Subcutaneous abdominal adipose tissue (tissue), 5 donors: Measurements from ENCODE around the gene SCUBE1.

ENCODE experiments used
- H3K27ac ChIP-seq: one replicate; pipeline ENCODE4 v1.7.0; 2013; ENCODE audit warnings: low read depth, mild to moderate bottlenecking, inconsistent platforms, low read length, moderate library complexity
- H3K27me3 ChIP-seq, 5 donors: one replicate each; pipeline ENCODE4 v1.7.0; 2013; ENCODE audit warnings: low read length in 5 of 5, inconsistent platforms in 1 of 5; ENCODE audit not compliant: control insufficient read depth in 5 of 5, insufficient read depth in 4 of 5
- H3K36me3 ChIP-seq, 5 donors: one replicate each; pipeline ENCODE4 v1.7.0; 2013; ENCODE audit warnings: low read length in 5 of 5; ENCODE audit not compliant: control insufficient read depth in 5 of 5, insufficient read depth in 5 of 5
- H3K4me1 ChIP-seq, 5 donors: one replicate each; pipeline ENCODE4 v1.7.0; 2013; ENCODE audit warnings: low read length in 5 of 5, mild to moderate bottlenecking in 3 of 5, moderate library complexity in 1 of 5; ENCODE audit not compliant: control insufficient read depth in 5 of 5, insufficient read depth in 5 of 5
- H3K4me3 ChIP-seq, 5 donors: one replicate each; pipeline ENCODE4 v1.7.0; 2013; ENCODE audit warnings: low read length in 5 of 5, low read depth in 1 of 5
- H3K9ac ChIP-seq, 5 donors: one replicate each; pipeline ENCODE4 v1.7.0; 2013; ENCODE audit warnings: low read length in 5 of 5, mild to moderate bottlenecking in 4 of 5, moderate library complexity in 3 of 5
- H3K9me3 ChIP-seq, 5 donors: one replicate each; pipeline ENCODE4 v1.7.0; 2013; ENCODE audit warnings: low read length in 5 of 5; ENCODE audit not compliant: control insufficient read depth in 5 of 5
- donor health status: healthy.
- donor health status: healthy.
- donor health status: healthy.
- donor health status: healthy.
- donor health status: healthy.

The SCUBE1 gene

DNA sequence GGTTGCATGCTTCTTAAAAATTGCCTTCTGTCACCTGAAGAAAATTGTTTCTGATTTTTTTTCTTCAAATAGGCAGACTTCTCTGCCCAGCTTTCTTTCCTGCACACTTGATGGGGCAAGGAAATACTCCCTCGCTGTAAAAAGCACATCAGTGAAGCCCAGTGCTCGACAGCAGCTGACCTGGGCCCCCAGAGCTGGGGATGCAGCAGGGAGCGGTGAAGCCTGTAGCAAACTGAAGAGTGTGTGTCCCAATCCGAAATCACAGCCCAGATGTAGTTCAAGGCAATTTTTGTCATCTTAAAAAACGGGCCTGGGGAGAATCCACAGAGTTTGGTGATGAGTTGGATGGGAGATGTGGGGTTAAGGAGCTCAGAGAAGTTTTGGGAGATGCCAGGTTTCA, 41.7 kb upstream of the SCUBE1 start:
- Histone ChIP-seq H3K4me3 (no peak overlapping the region), H3K9ac (no peak overlapping the region), H3K9me3 (no peaks in the 10 kb centered on the region), H3K36me3 (no peaks in the 10 kb centered on the region), H3K4me1 (peaks cover 0 to 5% (median 3%) of the 10 kb centered on the region in 5 donors), H3K27ac (no peak overlapping the region), H3K27me3 (peaks cover 15 to 28% (median 24%) of the 10 kb centered on the region in 5 donors)

DNA sequence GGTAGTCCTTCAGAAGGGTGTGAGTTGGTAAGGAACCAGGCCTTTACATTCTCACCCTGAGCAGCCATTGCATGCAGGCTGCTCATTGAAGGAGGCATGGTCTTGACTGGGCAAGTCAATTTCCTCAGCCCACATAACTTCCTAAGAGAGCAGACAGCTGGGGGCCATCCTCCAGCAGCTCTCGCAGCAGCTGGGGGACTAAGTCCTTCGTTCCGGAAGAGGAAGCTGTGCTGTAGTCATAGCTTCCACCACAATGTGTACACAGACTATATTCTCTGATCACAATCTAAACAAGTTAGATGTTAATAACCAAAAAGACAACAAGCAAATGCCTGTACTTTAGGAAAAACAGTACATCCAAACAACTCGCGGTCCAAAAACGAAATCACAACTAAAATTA, 38.5 kb upstream of the SCUBE1 start:
- Histone ChIP-seq H3K9me3 (no peaks in the 10 kb centered on the region), H3K27me3 (peaks cover 2 to 18% (median 10%) of the 10 kb centered on the region in 5 donors), H3K27ac (no peak overlapping the region), H3K4me1 (peaks cover 0 to 21% (median 14%) of the 10 kb centered on the region in 5 donors), H3K36me3 (no peaks in the 10 kb centered on the region), H3K4me3 (no peak overlapping the region), H3K9ac (no peak overlapping the region)

DNA sequence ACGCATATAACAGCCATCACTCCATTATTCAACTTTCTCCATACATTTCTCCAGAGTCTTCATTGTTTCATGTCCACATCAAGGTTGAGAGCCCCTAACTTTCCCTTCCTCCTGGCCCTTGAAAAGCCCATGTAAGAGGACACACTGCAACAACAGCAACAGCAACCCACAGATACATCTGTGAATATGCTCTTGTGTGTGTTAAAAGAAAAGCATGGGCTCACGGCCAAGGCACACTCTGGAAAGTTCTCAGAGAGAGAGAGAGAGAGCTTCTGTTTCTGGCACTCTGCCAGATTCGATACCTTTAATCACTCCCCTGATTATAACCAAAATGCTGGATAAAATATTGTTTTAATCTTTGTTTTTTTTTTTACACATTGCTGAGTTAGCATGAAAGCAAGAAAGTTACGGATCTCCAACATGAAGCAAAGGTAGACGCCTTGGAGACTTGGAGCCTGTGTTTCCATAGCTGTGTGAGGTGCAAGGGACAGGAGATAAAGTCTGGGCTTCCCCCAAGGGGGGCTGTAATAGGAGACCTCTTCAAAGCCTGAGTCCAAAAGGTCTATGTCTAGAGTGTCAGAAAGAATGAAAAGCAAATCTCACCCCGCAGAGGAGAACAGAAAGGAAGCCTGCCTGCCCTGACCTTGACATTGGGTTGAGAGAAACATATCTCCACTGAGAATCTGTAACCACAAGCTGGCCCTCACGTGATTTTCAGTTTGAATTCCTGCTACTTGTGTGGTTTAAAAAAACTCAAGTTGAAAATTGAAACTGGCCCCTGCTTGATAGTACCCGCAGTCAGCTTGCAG, 34.9 kb upstream of the SCUBE1 start:
- H3K9ac ChIP-seq, result no peak overlapping the region
- peaks cover 0 to 18% (median 11%) of the 10 kb centered on the region in 5 donors for H3K4me1 ChIP-seq
- H3K4me3 ChIP-seq, result no peak overlapping the region
- peaks cover 3 to 9% (median 6%) of the 10 kb centered on the region in 5 donors for H3K9me3 ChIP-seq
- peaks cover 0 to 15% (median 6%) of the 10 kb centered on the region in 5 donors for H3K27me3 ChIP-seq
- H3K36me3 ChIP-seq, result no peaks in the 10 kb centered on the region
- no peak overlapping the region for H3K27ac ChIP-seq

- Histone ChIP-seq H3K4me3 (no peak overlapping the region), H3K27me3 (peaks cover 0 to 15% (median 6%) of the 10 kb centered on the region in 5 donors), H3K27ac (no peak overlapping the region), H3K9me3 (peaks cover 3 to 9% (median 6%) of the 10 kb centered on the region in 5 donors), H3K36me3 (no peaks in the 10 kb centered on the region), H3K9ac (peak overlapping the region in 1 of 5 donors; percentile 46), H3K4me1 (peaks cover 0 to 18% (median 11%) of the 10 kb centered on the region in 5 donors)
Measured at GRCh38 chr22:43377548-43377895, 34.4 kb upstream of the SCUBE1 start.

DNA sequence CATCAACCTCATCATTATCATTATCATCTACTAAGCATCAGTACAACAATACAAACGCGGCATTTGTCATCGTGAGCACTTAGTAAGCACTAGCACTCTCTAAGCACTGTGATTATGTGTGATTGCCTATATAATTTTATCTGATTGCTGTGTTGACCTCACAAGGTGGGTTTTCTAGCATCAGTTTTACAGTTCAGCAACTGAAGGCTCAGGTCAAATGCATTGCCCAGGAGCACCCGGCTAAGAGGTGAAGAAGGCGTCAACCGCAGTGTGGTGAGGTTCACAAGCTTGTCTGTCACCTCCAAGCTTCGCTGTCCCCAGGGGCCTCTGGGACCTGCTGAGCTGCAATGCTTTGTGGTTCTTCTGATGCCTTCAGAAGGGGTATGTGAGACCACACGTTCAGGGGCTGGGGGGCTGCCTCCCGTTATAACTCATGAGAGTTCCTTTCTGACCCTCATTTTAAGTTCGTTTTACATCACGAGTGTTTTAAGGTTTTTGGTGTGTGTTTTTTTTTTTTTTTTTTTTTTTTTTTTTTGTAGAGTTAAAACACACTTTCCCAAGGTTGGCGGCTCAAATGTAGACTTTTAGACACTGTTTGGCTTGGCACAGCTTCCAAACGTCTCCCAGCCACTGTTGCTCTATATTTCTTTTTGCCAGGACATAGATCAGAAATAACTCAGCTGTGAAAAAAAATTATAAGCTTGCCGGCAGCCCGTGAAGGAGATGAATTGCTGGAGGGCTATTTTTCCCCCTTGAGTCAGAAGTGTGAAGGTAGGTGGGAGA, 33.8 kb upstream of the SCUBE1 start:
- H3K9ac ChIP-seq, result peak overlapping the region in 1 of 5 donors; percentile 46
- H3K4me3 ChIP-seq, result no peak overlapping the region
- peaks cover 0 to 18% (median 11%) of the 10 kb centered on the region in 5 donors for H3K4me1 ChIP-seq
- H3K9me3 ChIP-seq, result peaks cover 3 to 9% (median 6%) of the 10 kb centered on the region in 5 donors
- no peaks in the 10 kb centered on the region for H3K36me3 ChIP-seq
- H3K27me3 ChIP-seq, result peaks cover 0 to 18% (median 6%) of the 10 kb centered on the region in 5 donors
- H3K27ac ChIP-seq, result no peak overlapping the region

- Histone ChIP-seq H3K27ac (no peak overlapping the region), H3K4me1 (peaks cover 0 to 18% (median 11%) of the 10 kb centered on the region in 5 donors), H3K9ac (no peak overlapping the region), H3K4me3 (no peak overlapping the region), H3K9me3 (peaks cover 3 to 9% (median 6%) of the 10 kb centered on the region in 5 donors), H3K36me3 (no peaks in the 10 kb centered on the region), H3K27me3 (peaks cover 3 to 25% (median 14%) of the 10 kb centered on the region in 5 donors)
Measured at GRCh38 chr22:43375951-43376455, 32.8 kb upstream of the SCUBE1 start.

DNA sequence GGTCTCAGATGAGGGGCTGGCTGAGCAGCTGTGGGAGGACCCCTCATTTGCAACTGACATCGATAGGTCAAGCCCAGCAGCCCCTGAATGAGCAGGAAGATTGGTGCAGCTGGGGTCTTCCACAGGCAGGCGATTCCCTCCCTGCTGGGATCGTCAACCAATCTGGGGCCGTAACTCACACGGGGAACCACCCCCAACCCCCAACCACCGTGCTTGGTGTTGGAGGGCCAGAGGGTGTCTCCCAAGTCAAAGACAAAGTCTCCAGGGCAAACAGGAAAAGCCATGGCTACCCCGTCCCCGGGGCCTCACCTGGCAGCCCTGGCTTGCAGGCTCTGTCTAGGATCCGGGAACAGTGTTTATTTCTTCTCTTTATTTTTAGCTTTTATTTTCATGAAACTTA, 26.9 kb upstream of the SCUBE1 start:
- Histone ChIP-seq H3K9ac (no peak overlapping the region), H3K27me3 (peaks cover 14 to 40% (median 29%) of the 10 kb centered on the region in 5 donors), H3K4me3 (no peak overlapping the region), H3K9me3 (peaks cover 3 to 9% (median 6%) of the 10 kb centered on the region in 5 donors), H3K36me3 (no peaks in the 10 kb centered on the region), H3K4me1 (no peaks in the 10 kb centered on the region), H3K27ac (no peak overlapping the region)

DNA sequence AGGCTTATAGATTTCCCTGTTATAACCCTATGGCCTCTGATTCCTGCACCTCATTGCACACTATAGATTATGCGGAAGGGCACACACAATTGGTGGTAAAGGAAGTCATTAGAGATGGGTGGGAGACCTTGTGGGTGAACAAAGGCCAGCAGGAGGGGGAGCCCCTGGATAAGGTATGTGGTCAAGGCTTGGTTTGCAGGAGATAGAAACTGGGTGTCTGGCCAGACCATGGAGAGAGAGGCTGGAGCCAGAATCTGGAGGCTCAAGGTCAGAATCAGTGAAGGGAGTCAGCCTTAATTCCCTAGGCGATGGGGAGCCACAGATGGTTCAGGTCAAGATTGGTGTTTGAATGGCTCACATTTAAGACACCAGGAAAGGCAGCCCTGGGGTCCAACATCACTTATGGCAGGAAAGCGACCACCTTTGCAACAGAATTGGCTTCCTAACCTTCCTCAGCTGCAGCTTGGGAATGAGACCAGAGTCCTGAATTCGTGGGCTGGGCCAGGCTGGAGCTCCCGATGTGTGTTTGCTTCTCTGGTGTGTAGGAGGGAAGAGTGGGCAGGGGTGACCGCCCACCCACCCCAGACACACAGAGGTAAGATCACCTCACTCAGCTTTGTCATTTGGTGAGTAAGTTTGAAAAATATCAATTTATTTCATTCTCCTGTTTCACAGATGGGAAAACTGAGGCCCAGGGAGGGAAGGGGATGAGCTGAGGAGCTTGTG, 22.7 kb upstream of the SCUBE1 start:
- Histone ChIP-seq H3K9ac (no peak overlapping the region), H3K27me3 (peaks cover 11 to 39% (median 20%) of the 10 kb centered on the region in 5 donors), H3K9me3 (no peaks in the 10 kb centered on the region), H3K4me1 (no peaks in the 10 kb centered on the region), H3K4me3 (no peak overlapping the region), H3K36me3 (no peaks in the 10 kb centered on the region), H3K27ac (no peak overlapping the region)

DNA sequence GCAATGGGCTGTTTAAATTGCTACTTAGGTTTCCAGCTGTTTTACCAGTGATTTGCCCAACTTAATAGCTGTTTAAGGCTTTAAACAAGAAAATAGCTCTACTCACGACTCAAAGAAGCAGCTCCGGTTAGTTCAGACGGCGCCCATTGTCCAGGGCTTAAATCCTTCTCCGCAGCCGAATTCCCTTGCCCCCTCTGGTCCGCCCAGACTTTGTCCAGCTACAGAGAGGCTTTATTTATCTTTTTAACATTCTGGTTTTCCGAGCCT, 20.9 kb upstream of the SCUBE1 start:
- no peaks in the 10 kb centered on the region for H3K4me1 ChIP-seq
- H3K27ac ChIP-seq, result no peak overlapping the region
- no peak overlapping the region for H3K9ac ChIP-seq
- no peaks in the 10 kb centered on the region for H3K36me3 ChIP-seq
- H3K9me3 ChIP-seq, result no peaks in the 10 kb centered on the region
- no peak overlapping the region for H3K4me3 ChIP-seq
- peaks cover 4 to 28% (median 11%) of the 10 kb centered on the region in 5 donors for H3K27me3 ChIP-seq
